SK-N-SH treated with all-trans-retinoic acid at 6 μM for 48 hours (cell line): ENCODE data around the gene PRDM7.
"Not testable (repeated sequence)": the region's sequence is repeated elsewhere in the genome, so short reads cannot be mapped to it uniquely, and the experiment has no call there.

Experiments
- ATAC-seq: fragments of 200-7000 bp; cut with Tn5 transposase; 3 replicates; pipeline ENCODE4 v1.9.1; 2020; ENCODE audit warnings: mild to moderate bottlenecking, moderate library complexity
- BACH2 ChIP-seq: fragments of 250-450 bp; sonication (Bioruptor Pico); IDR thresholded peaks from 2 replicates; pipeline ENCODE4 v1.9.0; 2021; ENCODE audit warnings: mild to moderate bottlenecking, borderline replicate concordance
- CREB5 ChIP-seq: fragments of 250-450 bp; sonication (Bioruptor Pico); IDR thresholded peaks from 2 replicates; pipeline ENCODE4 v1.5.1; 2020; ENCODE audit warnings: low read depth, mild to moderate bottlenecking, moderate library complexity
- CSDC2 ChIP-seq: fragments of 250-450 bp; sonication (Bioruptor Pico); IDR thresholded peaks from 2 replicates; pipeline ENCODE4 v1.5.0; 2020; ENCODE audit warnings: mild to moderate bottlenecking, moderate library complexity
- CSRNP3 ChIP-seq: fragments of 250-450 bp; sonication (Bioruptor Pico); IDR thresholded peaks from 2 replicates; pipeline ENCODE4 v1.5.1; 2021; ENCODE audit warnings: mild to moderate bottlenecking, moderate library complexity
- ESRRG ChIP-seq: fragments of 250-450 bp; sonication (Bioruptor Pico); IDR thresholded peaks from 2 replicates; pipeline ENCODE4 v1.6.1; 2021; ENCODE audit warnings: mild to moderate bottlenecking
- GLIS3 ChIP-seq: fragments of 250-450 bp; sonication (Bioruptor Pico); IDR thresholded peaks from 2 replicates; pipeline ENCODE4 v1.5.0; 2020; ENCODE audit warnings: mild to moderate bottlenecking, moderate library complexity
- OSR1 ChIP-seq: fragments of 250-450 bp; sonication (Bioruptor Pico); IDR thresholded peaks from 2 replicates; pipeline ENCODE4 v1.8.0; 2022; ENCODE audit warnings: moderate library complexity, mild to moderate bottlenecking, inconsistent platforms
- PATZ1 ChIP-seq: fragments of 250-450 bp; sonication (Bioruptor Pico); IDR thresholded peaks from 2 replicates; pipeline ENCODE4 v1.8.0; 2020; ENCODE audit warnings: mild to moderate bottlenecking, moderate library complexity, borderline replicate concordance
- POU6F1 ChIP-seq: fragments of 250-450 bp; sonication (Bioruptor Pico); IDR thresholded peaks from 2 replicates; pipeline ENCODE4 v1.8.0; 2021; ENCODE audit warnings: low read depth, mild to moderate bottlenecking, moderate library complexity, borderline replicate concordance
- PPARA ChIP-seq: fragments of 250-450 bp; sonication (Bioruptor Pico); IDR thresholded peaks from 2 replicates; pipeline ENCODE4 v1.5.0; 2020; ENCODE audit warnings: mild to moderate bottlenecking, borderline replicate concordance
- SNAI2 ChIP-seq: fragments of 250-450 bp; sonication (Bioruptor Pico); IDR thresholded peaks from 2 replicates; pipeline ENCODE4 v1.5.0; 2020; ENCODE audit warnings: mild to moderate bottlenecking, moderate library complexity
- TCF4 ChIP-seq: fragments of 250-450 bp; sonication (Bioruptor Pico); IDR thresholded peaks from 2 replicates; pipeline ENCODE4 v1.8.0; 2021; ENCODE audit warnings: mild to moderate bottlenecking, moderate library complexity, borderline replicate concordance
- TOX ChIP-seq: fragments of 250-450 bp; sonication (Bioruptor Pico); IDR thresholded peaks from 2 replicates; pipeline ENCODE4 v1.8.0; 2021; ENCODE audit warnings: mild to moderate bottlenecking, moderate library complexity, borderline replicate concordance
- ZC3H10 ChIP-seq: fragments of 250-450 bp; sonication (Bioruptor Pico); IDR thresholded peaks from 2 replicates; pipeline ENCODE4 v1.5.1; 2021; ENCODE audit warnings: mild to moderate bottlenecking, moderate library complexity
- ZFP3 ChIP-seq: fragments of 250-450 bp; sonication (Bioruptor Pico); IDR thresholded peaks from 2 replicates; pipeline ENCODE4 v1.5.0; 2020; ENCODE audit warnings: mild to moderate bottlenecking, moderate library complexity
- ZFP30 ChIP-seq: fragments of 450-650 bp; formaldehyde crosslinking; IDR thresholded peaks from 2 replicates; pipeline ENCODE4 v1.5.0; 2022; ENCODE audit warnings: mild to moderate bottlenecking, moderate library complexity
- ZNF565 ChIP-seq: fragments of 450-650 bp; formaldehyde crosslinking; conservative IDR thresholded peaks from 2 replicates; pipeline ENCODE4 v1.5.0; 2020; ENCODE audit warnings: low read depth, mild to moderate bottlenecking, moderate library complexity
- ZNF70 ChIP-seq: fragments of 450-650 bp; formaldehyde crosslinking; IDR thresholded peaks from 2 replicates; pipeline ENCODE4 v1.5.0; 2020; ENCODE audit warnings: mild to moderate bottlenecking, moderate library complexity
- ZNF8 ChIP-seq: fragments of 450-650 bp; formaldehyde crosslinking; IDR thresholded peaks from 2 replicates; pipeline ENCODE4 v1.5.0; 2020; ENCODE audit warnings: mild to moderate bottlenecking, moderate library complexity

PRDM7 gene

GRCh38 chr16:90010676-90011507 lies 66.2 kb downstream of the PRDM7 start:
- TF ChIP-seq TCF4 (peak; percentile 31; the same call in 1 of the 2 replicates), GLIS3 (CRISPR knock-in tag) (no peak)

GRCh38 chr16:90009172-90009899 lies 67.8 kb downstream of the PRDM7 start:
- TF ChIP-seq POU6F1 (no peak), ZNF70 (CRISPR knock-in tag) (no peak), ZNF565 (CRISPR knock-in tag) (no peak), BACH2 (CRISPR knock-in tag) (no peak)
- ATAC-seq, result no peak

More at GRCh38 chr16:90010676-90011507, 66.2 kb downstream of the PRDM7 start:
- no peak for ATAC-seq

GRCh38 chr16:90008708-90009145 lies 68.4 kb downstream of the PRDM7 start:
- TF ChIP-seq PPARA (CRISPR knock-in tag), result no peak
- TF ChIP-seq CREB5 (CRISPR knock-in tag), result no peak
- TF ChIP-seq ZC3H10, result no peak
- TF ChIP-seq ZFP3 (CRISPR knock-in tag), result no peak
- no peak for TF ChIP-seq BACH2 (CRISPR knock-in tag)
- no peak for TF ChIP-seq TOX (CRISPR knock-in tag)
- TF ChIP-seq TCF4, result no peak
- TF ChIP-seq CSRNP3 (CRISPR knock-in tag), result no peak
- TF ChIP-seq GLIS3 (CRISPR knock-in tag), result no peak
- no peak for TF ChIP-seq ZNF8 (CRISPR knock-in tag)
- TF ChIP-seq PATZ1, result no peak
- no peak for TF ChIP-seq POU6F1
- no peak for TF ChIP-seq SNAI2 (CRISPR knock-in tag)
- no peak for TF ChIP-seq ZNF70 (CRISPR knock-in tag)
- TF ChIP-seq CSDC2 (CRISPR knock-in tag), result no peak
- no peak for TF ChIP-seq ESRRG (CRISPR knock-in tag)
- TF ChIP-seq ZFP30 (CRISPR knock-in tag), result no peak
- TF ChIP-seq OSR1 (CRISPR knock-in tag), result no peak
- TF ChIP-seq, all 23 proteins: peak for 0
- no peak for ATAC-seq

- ATAC-seq, result not testable (repeated sequence)
Measured at GRCh38 chr16:90007635-90008234, 69.4 kb downstream of the PRDM7 start.
